HG02588 (cell line): ENCODE results near the gene ATP10A.

Experiments used
- ATAC-seq: cut with Tn5 transposase; IDR thresholded peaks from one replicate; pipeline ENCODE4 v1.9.1; 2021; ENCODE audit warnings: mild to moderate bottlenecking, moderate library complexity; ENCODE audit not compliant: unreplicated experiment

The ATP10A gene

GRCh38 chr15:25687276-25687675 is 175.9 kb downstream of the ATP10A start:
- ATAC-seq = no peak

- no peak for ATAC-seq
These were observed 176.3 kb downstream of the ATP10A start for GRCh38 chr15:25686780-25687179.

GRCh38 chr15:25684521-25685431 is 178.4 kb downstream of the ATP10A start:
- no peak for ATAC-seq

- ATAC-seq = no peak
These were observed 179.2 kb downstream of the ATP10A start for GRCh38 chr15:25683911-25684310.

GRCh38 chr15:25683415-25683814 is 179.7 kb downstream of the ATP10A start:
- ATAC-seq = no peak

- no peak for ATAC-seq
These were observed 180.8 kb downstream of the ATP10A start for GRCh38 chr15:25682340-25682739.

GRCh38 chr15:25680686-25681025 is 182.5 kb downstream of the ATP10A start:
- no peak for ATAC-seq

- no peak for ATAC-seq
These were observed 183.0 kb downstream of the ATP10A start for GRCh38 chr15:25679964-25680685.

GRCh38 chr15:25679492-25679891 is 183.6 kb downstream of the ATP10A start:
- ATAC-seq = no peak

GRCh38 chr15:25678500-25678855 is 184.6 kb downstream of the ATP10A start:
- no peak for ATAC-seq

- ATAC-seq = no peak
These were observed 185.2 kb downstream of the ATP10A start for GRCh38 chr15:25677719-25678499.

- no peak for ATAC-seq
These were observed 187.1 kb downstream of the ATP10A start for GRCh38 chr15:25676070-25676469.

GRCh38 chr15:25675396-25675795 is 187.7 kb downstream of the ATP10A start:
- ATAC-seq = no peak

GRCh38 chr15:25674913-25675312 is 188.2 kb downstream of the ATP10A start:
- ATAC-seq = no peak

GRCh38 chr15:25673972-25674371 is 189.2 kb downstream of the ATP10A start:
- ATAC-seq = no peak

- no peak for ATAC-seq
These were observed 189.8 kb downstream of the ATP10A start for GRCh38 chr15:25673351-25673750.

- no peak for ATAC-seq
These were observed 192.0 kb downstream of the ATP10A start for GRCh38 chr15:25671132-25671531.

GRCh38 chr15:25670621-25671020 is 192.5 kb downstream of the ATP10A start:
- no peak for ATAC-seq

- ATAC-seq = no peak
These were observed 193.0 kb downstream of the ATP10A start for GRCh38 chr15:25670025-25670554.

GRCh38 chr15:25668901-25669300 is 194.2 kb downstream of the ATP10A start:
- ATAC-seq = no peak

GRCh38 chr15:25668236-25668795 is 194.8 kb downstream of the ATP10A start:
- ATAC-seq = no peak
